Endothelial cell of umbilical vein (primary cell): ENCODE measurements around the gene ITPKC. TPM values are rescaled to one million over a fixed set of nuclear protein-coding genes. Genes with fewer than 3 reads are reported as not detected.

ENCODE experiments used
- BruUV-seq: library from RNA; stranded (reverse); fragments of 400-500 nt; replicated peaks from 2 replicates; lab custom pipeline; 2021; lab: Mats Ljungman, UMichigan
- CTCF ChIA-PET: fragments of 300-600, 350-600 bp; sonication (Branson Sonifier 250); formaldehyde crosslinking; loops from one replicate; lab custom pipeline; 2021; ENCODE audit warnings: antibody characterized with exemption, inconsistent platforms; lab: Charles Lee
- POLR2A ChIA-PET: fragments of 300-600, 350-600 bp; sonication (Branson Sonifier 250); formaldehyde crosslinking; loops from one replicate; lab custom pipeline; 2021; ENCODE audit warnings: antibody characterized with exemption, inconsistent platforms; lab: Charles Lee
- DNase-seq: peaks from one replicate; pipeline ENCODE4 v3.0.0-alpha.2; 2011; ENCODE audit warnings: low read depth, low spot score
- FAIRE-seq: peaks from 2 replicates; lab custom pipeline; 2011; peaks lifted over from hg19 to GRCh38; lab: Jason Lieb, UNC
- H2AFZ ChIP-seq: 2 replicates; pipeline ENCODE4 v1.6.0; 2012; ENCODE audit warnings: low read depth, low read length, control low read depth, inconsistent platforms
- H3K27ac ChIP-seq: 2 replicates; pipeline ENCODE4 v1.5.1; 2011; ENCODE audit warnings: low read depth, mild to moderate bottlenecking, control low read depth, low read length, moderate library complexity; ENCODE audit not compliant: insufficient read depth
- H3K27me3 ChIP-seq, 2 experiments: 2 replicates each; pipeline versions ENCODE4 v1.6.0 to v1.6.1; 2011; ENCODE audit warnings: low read length in 2 of 2, mixed read lengths in 1 of 2; ENCODE audit not compliant: control insufficient read depth in 2 of 2, insufficient read depth in 2 of 2
- H3K36me3 ChIP-seq, 2 experiments: 2 replicates in 1 of 2; 3 replicates in 1 of 2; pipeline ENCODE4 v1.5.1; 2011; ENCODE audit warnings: low read length in 2 of 2, mild to moderate bottlenecking in 1 of 2, moderate library complexity in 1 of 2; ENCODE audit not compliant: control insufficient read depth in 2 of 2, insufficient read depth in 2 of 2; ENCODE audit errors: extremely low read depth in 1 of 2
- H3K4me1 ChIP-seq: 3 replicates; pipeline ENCODE4 v1.5.1; 2011; ENCODE audit warnings: mild to moderate bottlenecking, low read length; ENCODE audit not compliant: control insufficient read depth, insufficient read depth; ENCODE audit errors: extremely low read depth
- H3K4me2 ChIP-seq: 2 replicates; pipeline ENCODE4 v1.6.1; 2011; ENCODE audit warnings: low read length, control low read depth, mixed read lengths; ENCODE audit not compliant: insufficient read depth
- H3K4me3 ChIP-seq, 3 experiments: fragments of 200-600 bp in 1 of 3; sonication (generic), shearing (Covaris generic) in 1 of 3; replicated peaks in 1 of 3; 2 replicates each; pipeline ENCODE4 v1.5.1; 2011 to 2016; ENCODE audit warnings: control low read depth in 3 of 3, low read length in 3 of 3, mild to moderate bottlenecking in 2 of 3, inconsistent platforms in 1 of 3, low read depth in 1 of 3, moderate library complexity in 1 of 3; ENCODE audit not compliant: insufficient read depth in 1 of 3
- H3K79me2 ChIP-seq: 2 replicates; pipeline ENCODE4 v1.6.0; 2012; ENCODE audit warnings: low read length, inconsistent platforms; ENCODE audit not compliant: control insufficient read depth, insufficient read depth
- H3K9ac ChIP-seq: replicated peaks from 2 replicates; pipeline ENCODE3; 2011; ENCODE audit warnings: low read length, control low read depth; ENCODE audit not compliant: insufficient read depth; ENCODE audit errors: extremely low read depth
- H3K9me1 ChIP-seq: replicated peaks from 3 replicates; pipeline ENCODE4 v1.6.0; 2011; ENCODE audit warnings: mild to moderate bottlenecking, low read length; ENCODE audit not compliant: control insufficient read depth, insufficient read depth; ENCODE audit errors: extremely low read depth
- H3K9me3 ChIP-seq: replicated peaks from 2 replicates; pipeline ENCODE4 v1.5.1; 2012; ENCODE audit warnings: low read length, inconsistent platforms; ENCODE audit not compliant: control insufficient read depth, insufficient read depth
- H4K20me1 ChIP-seq: replicated peaks from 2 replicates; pipeline ENCODE3; 2011; ENCODE audit warnings: mild to moderate bottlenecking, low read length; ENCODE audit not compliant: control insufficient read depth, insufficient read depth; ENCODE audit errors: extremely low read depth
- CTCF ChIP-seq, 2 donors: IDR thresholded peaks; 1 replicate in 1 of 2; 2 replicates in 1 of 2; pipeline ENCODE4 v1.5.1; 2011; ENCODE audit warnings: low read length in 2 of 2, mild to moderate bottlenecking in 2 of 2, moderate library complexity in 2 of 2, control low read depth in 1 of 2, inconsistent platforms in 1 of 2, low read depth in 1 of 2; ENCODE audit not compliant: insufficient read depth in 1 of 2; ENCODE audit errors: extremely low read depth in 1 of 2
- EZH2 ChIP-seq: IDR thresholded peaks from 2 replicates; pipeline ENCODE4 v1.6.1; 2012; ENCODE audit warnings: borderline replicate concordance, low read depth, mild to moderate bottlenecking, moderate library complexity, low read length, inconsistent platforms; ENCODE audit not compliant: severe bottlenecking
- FOS ChIP-seq: IDR thresholded peaks from 2 replicates; pipeline ENCODE4 v1.6.1; 2011; ENCODE audit warnings: mild to moderate bottlenecking, low read length, moderate library complexity, borderline replicate concordance; ENCODE audit not compliant: insufficient read depth
- GATA2 ChIP-seq: IDR thresholded peaks from 2 replicates; pipeline ENCODE4 v1.7.0; 2011; ENCODE audit warnings: low read depth, mild to moderate bottlenecking, moderate library complexity, mixed read lengths, low read length; ENCODE audit not compliant: insufficient read length, insufficient read depth
- JUN ChIP-seq: IDR thresholded peaks from 2 replicates; pipeline ENCODE4 v1.6.1; 2011; ENCODE audit warnings: borderline replicate concordance, low read depth; ENCODE audit not compliant: insufficient read length, insufficient read depth
- MAX ChIP-seq: IDR thresholded peaks from 2 replicates; pipeline ENCODE4 v1.6.1; 2011; ENCODE audit not compliant: insufficient read depth, insufficient read length
- MYC ChIP-seq: IDR thresholded peaks from one replicate; pipeline ENCODE4 v1.6.1; 2011; ENCODE audit warnings: mild to moderate bottlenecking, low read depth, low read length
- POLR2A ChIP-seq: IDR thresholded peaks from 2 replicates; pipeline ENCODE4 v1.6.1; 2012; ENCODE audit warnings: low read depth, mild to moderate bottlenecking, control low read depth, low read length
- POLR2AphosphoS5 ChIP-seq: IDR thresholded peaks from 2 replicates; pipeline ENCODE4 v1.6.1; 2012; ENCODE audit warnings: low read depth, mild to moderate bottlenecking, control low read depth, low read length, moderate library complexity; ENCODE audit not compliant: insufficient read depth
- dilution Hi-C: fragments of 300-500 bp; cut with MboI; formaldehyde crosslinking; loops from one replicate; pipeline ENCODE4 v1.15.0; 2019; ENCODE audit warnings: low sequenced_read_pairs; ENCODE audit not compliant: extremely low pct_ligation_motif_present
- intact Hi-C: fragments of 100-400 bp; cut with micrococcal nuclease; formaldehyde crosslinking; loops from one replicate; pipeline ENCODE4 v1.10.0; 2022
- polyA plus RNA-seq, 4 experiments: library from polyadenylated mRNA; depleted of rRNA in 3 of 4; stranded (reverse) in 3 of 4; unstranded in 1 of 4; fragments of >200 nt; gene quantifications; 2 replicates each; pipeline versions ENCODE4 v1.2.1 to v1.2.3, GENCODE V29; 2011 to 2012; ENCODE audit warnings: missing spikeins in 1 of 4
- total RNA-seq: library from RNA; stranded (reverse); gene quantifications from 2 replicates; pipeline ENCODE4 v1.2.3, GENCODE V29; 2021

ITPKC gene
- total and polyA plus RNA-seq, 2 donors (not counting 3 experiments of a cell fraction or from before 2014, with no cell fraction given): 7.3 to 16.1 TPM

- Histone ChIP-seq H3K36me3 (no peaks in the 10 kb centered on the region), H3K4me2 (no peak overlapping the region), H3K4me1 (peaks cover 17% of the 10 kb centered on the region), H3K9me1 (no peaks in the 10 kb centered on the region), H3K27me3 (no peaks in the 10 kb centered on the region), H3K4me3 (no peak overlapping the region), H3K9ac (no peak overlapping the region), H3K27ac (no peak overlapping the region), H4K20me1 (no peaks in the 10 kb centered on the region), H2AFZ (no peak overlapping the region), H3K79me2 (no peaks in the 10 kb centered on the region), H3K9me3 (no peaks in the 10 kb centered on the region)
- DNase-seq (no peak), FAIRE-seq (no peak)
- ChIA-PET CTCF (no interaction called here), POLR2A (interaction anchor here (0.6 kb wide), 1 partner anchor 15 kb away, joined by 3 read pairs; no protein-coding TSS in a partner anchor)
- TF ChIP-seq POLR2AphosphoS5 (no peak), POLR2A (no peak), FOS (no peak), GATA2 (no peak), MYC (no peak), EZH2 (no peak), CTCF (IDR thresholded peaks at IDR 0.05; ENCODE audit: extremely low read depth in 1 of 2, insufficient read depth in 1 of 2, low read depth in 1 of 2, low read length in 2 of 2) (no peak), MAX (no peak), JUN (no peak)
- intact Hi-C loops (no loop called here), dilution Hi-C loops (no loop called here)
- no TSS peak for BruUV-seq
Measured at GRCh38 chr19:40781140-40781539, 64.2 kb downstream of the ITPKC start.
